HG03045 (cell line): ENCODE data around the gene MGAT4D.
"Not testable (repeated sequence)": the region's sequence is repeated elsewhere in the genome, so short reads cannot be mapped to it uniquely, and the experiment has no call there.

Source experiments
- ATAC-seq: cut with Tn5 transposase; IDR thresholded peaks from one replicate; pipeline ENCODE4 v1.9.1; 2021; ENCODE audit warnings: mild to moderate bottlenecking, moderate library complexity; ENCODE audit not compliant: unreplicated experiment

The MGAT4D gene

DNA sequence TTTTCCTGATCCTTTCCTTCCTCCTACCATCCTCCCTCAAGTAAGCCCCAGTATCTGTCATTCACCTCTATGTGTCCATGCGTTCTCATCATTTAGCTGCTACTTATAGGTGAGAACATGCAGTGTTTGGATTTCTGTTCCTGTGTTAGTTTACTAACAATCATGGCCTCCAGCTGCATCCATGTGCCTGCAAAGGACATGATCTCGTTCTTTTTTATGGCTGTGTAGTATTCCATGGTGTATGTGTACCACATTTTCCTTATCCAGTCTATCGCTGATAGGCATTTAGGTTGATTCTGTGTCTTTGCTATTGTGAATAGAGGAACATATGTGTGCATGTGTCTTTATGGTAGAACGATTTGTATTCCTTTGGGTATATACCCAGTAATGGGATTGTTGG, 53.7 kb downstream of the MGAT4D start:
- ATAC-seq = not testable (repeated sequence)

DNA sequence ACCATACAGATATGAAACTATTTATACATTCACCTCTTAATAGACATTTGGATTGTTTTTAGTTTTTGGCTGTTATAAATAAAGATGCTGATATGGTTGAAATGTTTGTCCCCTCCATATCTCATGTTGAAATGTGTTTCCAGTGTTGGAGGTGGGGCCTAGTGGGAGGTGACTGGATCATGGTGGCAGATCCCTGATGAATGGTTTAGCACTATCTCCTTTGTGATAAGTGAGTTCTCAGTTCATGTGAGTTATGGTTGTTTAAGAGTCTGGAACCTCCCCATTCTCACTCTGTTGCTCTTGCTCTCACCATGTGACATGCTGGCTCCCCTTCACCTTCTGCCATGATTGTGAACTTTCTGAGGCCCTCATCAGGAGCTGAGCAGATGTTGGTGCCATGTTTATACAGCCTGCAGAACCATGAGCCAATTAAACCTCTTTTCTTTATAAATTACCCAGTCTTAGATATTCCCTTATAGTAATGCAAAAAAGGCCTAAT, 58.4 kb downstream of the MGAT4D start:
- no peak for ATAC-seq

- no peak for ATAC-seq
Measured at GRCh38 chr4:140427919-140428471, 70.1 kb downstream of the MGAT4D start.

- ATAC-seq = peak; percentile 83
Measured at GRCh38 chr4:140427106-140427918, 70.8 kb downstream of the MGAT4D start, which contains the start of gene CLGN. Gene CLGN, minus strand, starts transcription at chr4:140427648. Its CDS starts 14,570 bp downstream, at chr4:140413078.

GRCh38 chr4:140426610-140427105, 71.4 kb downstream of the MGAT4D start:
- peak; percentile 20 for ATAC-seq

- no peak for ATAC-seq
Measured at GRCh38 chr4:140423106-140423505, 75.0 kb downstream of the MGAT4D start.

DNA sequence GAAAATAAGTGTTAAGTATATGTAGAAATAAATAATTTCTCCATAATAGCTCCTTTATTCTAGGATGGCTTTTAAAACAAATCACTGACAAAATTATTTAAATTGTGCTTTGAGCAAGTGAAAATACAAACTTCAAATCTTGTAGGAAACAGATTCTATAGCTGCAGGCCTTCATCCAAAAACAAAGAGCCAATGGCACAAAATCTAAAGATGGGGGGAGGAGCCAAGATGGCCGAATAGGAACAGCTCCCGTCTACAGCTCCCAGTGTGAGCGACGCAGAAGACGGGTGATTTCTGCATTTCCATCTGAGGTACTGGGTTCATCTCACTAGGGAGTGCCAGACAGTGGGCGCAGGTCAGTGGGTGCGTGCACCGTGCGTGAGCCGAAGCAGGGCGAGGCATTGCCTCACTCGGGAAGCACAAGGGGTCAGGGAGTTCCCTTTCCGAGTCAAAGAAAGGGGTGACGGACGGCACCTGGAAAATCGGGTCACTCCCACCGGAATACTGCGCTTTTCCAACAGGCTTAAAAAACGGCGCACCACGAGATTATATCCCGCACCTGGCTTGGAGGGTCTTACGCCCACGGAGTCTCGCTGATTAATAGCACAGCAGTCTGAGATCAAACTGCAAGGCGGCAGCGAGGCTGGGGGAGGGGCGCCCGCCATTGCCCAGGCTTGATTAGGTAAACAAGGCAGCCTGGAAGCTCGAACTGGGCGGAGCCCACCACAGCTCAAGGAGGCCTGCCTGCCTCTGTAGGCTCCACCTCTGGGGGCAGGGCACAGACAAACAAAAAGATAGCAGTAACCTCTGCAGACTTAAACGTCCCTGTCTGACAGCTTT, 84.7 kb downstream of the MGAT4D start:
- not testable (repeated sequence) for ATAC-seq

DNA sequence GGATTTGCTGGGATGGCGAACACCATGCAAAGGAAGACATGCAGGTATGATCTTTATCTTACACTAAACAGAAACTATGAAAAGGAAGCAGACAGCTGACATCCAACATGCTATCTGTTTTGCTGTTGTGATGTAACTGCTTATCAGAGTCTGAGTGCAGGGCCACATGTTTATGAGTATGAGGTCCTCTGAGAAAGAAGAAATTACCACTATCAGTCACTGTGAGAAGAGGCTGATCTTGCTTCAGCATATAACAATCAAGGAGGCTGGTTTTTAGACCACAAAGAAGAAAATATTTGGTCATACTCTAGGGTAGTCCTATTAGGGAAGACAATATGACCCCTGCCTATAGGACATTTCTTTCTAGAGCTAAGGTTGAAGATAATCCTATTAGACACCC, 89.1 kb downstream of the MGAT4D start:
- ATAC-seq = no peak

- ATAC-seq = no peak
Measured at GRCh38 chr4:140406292-140406691, 91.8 kb downstream of the MGAT4D start.

DNA sequence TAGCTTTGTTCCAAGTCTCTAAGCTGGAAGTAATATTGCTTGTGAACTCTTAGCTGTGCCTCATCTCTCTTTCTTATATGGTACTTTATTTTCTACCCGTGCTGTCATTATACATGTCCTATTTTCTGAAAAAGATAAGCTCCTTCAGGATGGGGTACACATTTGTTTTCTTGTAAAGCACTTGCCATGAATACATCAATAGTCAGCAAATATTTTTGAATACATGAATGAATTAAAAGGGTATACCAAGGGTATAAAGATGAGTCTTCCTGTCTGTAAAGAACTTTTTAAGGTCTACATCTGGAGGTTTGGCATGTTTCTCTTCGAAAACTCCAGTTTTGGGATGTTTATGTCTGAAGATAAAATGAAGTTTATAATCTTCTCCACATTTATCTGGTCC, 98.0 kb downstream of the MGAT4D start:
- no peak for ATAC-seq

- no peak for ATAC-seq
Measured at GRCh38 chr4:140395668-140396067, 102.4 kb downstream of the MGAT4D start.
